GM18499 (cell line): ENCODE results near the gene CHRNA7.

Experiments
- ATAC-seq: cut with Tn5 transposase; IDR thresholded peaks from one replicate; pipeline ENCODE4 v1.9.1; 2021; ENCODE audit warnings: moderate number of reproducible peaks; ENCODE audit not compliant: insufficient read depth, unreplicated experiment

The CHRNA7 gene

GRCh38 chr15:32060706-32061105 lies 30.4 kb downstream of the CHRNA7 start:
- no peak for ATAC-seq

GRCh38 chr15:32067115-32067514 lies 36.8 kb downstream of the CHRNA7 start:
- no peak for ATAC-seq

- ATAC-seq = no peak
These were observed 59.6 kb downstream of the CHRNA7 start for GRCh38 chr15:32089851-32090359.

GRCh38 chr15:32091505-32092380 lies 61.4 kb downstream of the CHRNA7 start:
- no peak for ATAC-seq

GRCh38 chr15:32096213-32096612 lies 65.9 kb downstream of the CHRNA7 start:
- ATAC-seq = no peak

GRCh38 chr15:32096916-32097617 lies 66.8 kb downstream of the CHRNA7 start:
- no peak for ATAC-seq

GRCh38 chr15:32098033-32098432 lies 67.7 kb downstream of the CHRNA7 start:
- ATAC-seq = no peak

GRCh38 chr15:32099097-32099785 lies 68.9 kb downstream of the CHRNA7 start:
- no peak for ATAC-seq

GRCh38 chr15:32099956-32100684 lies 69.8 kb downstream of the CHRNA7 start:
- no peak for ATAC-seq

- ATAC-seq = no peak
These were observed 74.0 kb downstream of the CHRNA7 start for GRCh38 chr15:32104061-32104995.

- no peak for ATAC-seq
These were observed 75.2 kb downstream of the CHRNA7 start for GRCh38 chr15:32105258-32106241.

- ATAC-seq = no peak
These were observed 76.4 kb downstream of the CHRNA7 start for GRCh38 chr15:32106401-32107381.

- no peak for ATAC-seq
These were observed 77.3 kb downstream of the CHRNA7 start for GRCh38 chr15:32107477-32108080.

GRCh38 chr15:32108661-32109060 lies 78.3 kb downstream of the CHRNA7 start:
- no peak for ATAC-seq

- no peak for ATAC-seq
These were observed 81.8 kb downstream of the CHRNA7 start for GRCh38 chr15:32112101-32112500.

GRCh38 chr15:32113224-32113623 lies 82.9 kb downstream of the CHRNA7 start:
- ATAC-seq = no peak
